NCI-H2107 treated with DMSO at 0.1 percent for 48 hours (cell line): ENCODE results near the gene LTBP1.

Experiments
- DNase-seq: peaks from one replicate; lab custom pipeline; 2025; ENCODE audit not compliant: unreplicated experiment; lab: John Stamatoyannopoulos, UW

Gene LTBP1

DNA sequence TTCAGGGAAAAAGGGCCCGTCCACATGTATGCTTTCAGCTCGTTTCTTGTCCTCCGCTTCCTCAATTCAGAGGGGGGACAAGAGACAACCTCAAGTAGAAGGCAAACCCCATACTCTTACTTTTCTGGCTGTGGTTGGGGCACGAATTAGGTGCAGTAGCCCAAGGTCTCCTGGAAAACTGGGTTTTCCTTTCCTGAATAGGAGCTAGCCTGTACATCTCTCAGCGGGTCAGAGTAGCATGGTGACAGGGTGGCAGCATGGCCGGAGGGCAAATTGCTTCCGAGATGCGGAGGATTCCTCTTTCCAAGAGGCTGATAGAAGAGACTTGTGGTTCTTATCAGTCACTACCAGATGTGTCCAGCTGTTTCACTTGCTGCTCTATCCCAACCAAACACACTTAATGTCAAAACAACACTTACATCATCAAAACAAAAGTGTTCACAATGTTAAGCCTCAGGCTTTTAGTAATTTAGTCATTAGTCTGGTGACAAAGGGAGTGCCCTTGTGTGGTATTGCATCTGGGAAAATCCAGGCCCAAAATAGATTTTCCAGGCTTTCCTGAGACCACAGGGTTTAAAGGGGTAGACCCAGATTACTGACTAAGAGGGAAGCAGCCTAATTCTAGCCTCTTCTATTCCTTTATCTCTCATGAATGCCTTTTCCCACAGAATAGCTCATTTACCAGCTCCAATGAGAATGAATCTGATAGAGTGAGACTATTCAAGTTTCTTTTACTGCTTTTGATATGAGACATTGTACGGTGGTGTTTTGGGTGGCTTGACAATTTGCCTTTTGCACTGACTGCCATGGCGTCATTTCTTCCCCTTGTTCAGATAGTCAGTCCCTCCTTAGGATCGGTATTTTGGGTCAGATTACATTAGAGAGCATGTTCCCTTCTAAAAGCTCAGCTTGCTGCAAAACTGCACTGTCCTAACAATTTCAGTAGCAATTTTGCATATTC, 162.0 kb downstream of the LTBP1 start:
- DNase-seq: no peak

DNA sequence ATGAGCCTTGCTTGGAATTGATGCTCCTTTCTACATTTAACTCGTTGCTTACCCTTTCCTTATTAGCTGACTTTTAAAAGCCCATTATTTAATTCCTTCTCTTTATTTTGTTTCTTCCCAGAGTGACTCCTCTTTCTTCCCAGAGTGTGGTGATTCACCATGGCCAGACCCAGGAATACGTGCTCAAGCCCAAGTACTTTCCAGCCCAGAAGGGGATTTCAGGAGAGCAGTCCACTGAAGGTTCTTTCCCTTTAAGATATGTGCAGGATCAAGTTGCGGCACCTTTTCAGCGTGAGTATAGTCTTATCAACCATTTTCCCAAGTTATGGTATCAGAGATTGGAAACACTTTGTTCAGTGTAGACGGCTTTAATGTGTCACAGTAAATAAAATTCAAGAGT, 163.7 kb downstream of the LTBP1 start:
- DNase-seq: no peak

DNA sequence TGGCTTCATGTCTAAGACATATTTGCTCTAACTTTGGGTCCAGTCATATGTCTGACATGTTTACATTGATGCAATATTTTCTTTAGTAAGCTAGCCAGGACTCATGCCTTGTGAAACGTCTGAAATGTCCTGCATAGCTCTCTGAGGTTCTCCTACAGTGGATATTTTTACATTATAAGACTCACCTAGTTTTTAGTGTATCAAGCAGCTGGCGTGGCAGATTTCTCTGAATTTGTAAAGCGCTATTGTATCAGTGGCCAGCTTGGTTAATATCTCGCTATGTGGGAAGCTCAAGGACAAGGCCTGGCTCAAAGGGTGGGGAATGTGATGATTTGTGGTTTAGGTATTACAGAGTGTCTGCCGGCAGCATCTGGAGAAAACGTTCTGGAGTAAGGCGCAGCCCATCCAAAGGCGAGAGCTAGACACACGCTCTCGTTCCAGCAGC, 164.3 kb downstream of the LTBP1 start:
- DNase-seq: no peak

DNA sequence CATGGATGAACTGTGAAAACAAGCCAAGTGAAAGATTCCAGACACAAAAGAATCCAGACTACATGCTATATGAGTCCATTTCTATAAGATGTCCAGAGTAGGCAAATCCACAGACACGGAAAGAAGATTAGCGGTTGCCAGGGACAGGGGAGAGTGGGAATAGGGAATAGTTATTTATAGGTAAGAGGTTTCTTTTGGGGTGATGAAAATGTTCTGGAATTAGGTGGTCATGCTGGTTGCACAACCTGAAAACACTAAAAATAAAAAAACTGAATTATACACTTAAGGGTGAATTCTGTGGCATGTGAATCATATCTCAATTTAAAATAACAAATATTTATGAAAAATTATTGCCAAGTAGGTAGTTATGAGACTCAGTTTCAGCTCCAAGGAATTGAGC, 168.4 kb downstream of the LTBP1 start:
- no peak for DNase-seq

DNA sequence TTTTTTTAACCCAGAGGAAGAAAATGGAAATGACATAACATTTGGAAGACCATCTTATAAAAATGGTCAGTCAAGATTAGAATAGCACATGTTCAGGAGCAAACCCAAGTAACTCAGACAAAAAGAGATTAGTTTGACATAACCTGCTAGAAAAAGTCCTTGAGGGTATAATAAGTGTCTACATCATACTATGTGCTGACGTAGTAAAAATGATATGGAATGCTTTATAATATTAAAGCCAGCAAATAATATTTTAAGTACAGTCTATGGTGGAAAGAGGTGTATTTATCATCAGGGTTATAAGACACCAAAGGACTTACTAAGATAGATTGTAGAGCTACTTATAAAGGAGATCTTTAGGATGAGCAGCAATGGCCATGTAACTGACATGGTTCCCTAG, 169.0 kb downstream of the LTBP1 start:
- no peak for DNase-seq

DNA sequence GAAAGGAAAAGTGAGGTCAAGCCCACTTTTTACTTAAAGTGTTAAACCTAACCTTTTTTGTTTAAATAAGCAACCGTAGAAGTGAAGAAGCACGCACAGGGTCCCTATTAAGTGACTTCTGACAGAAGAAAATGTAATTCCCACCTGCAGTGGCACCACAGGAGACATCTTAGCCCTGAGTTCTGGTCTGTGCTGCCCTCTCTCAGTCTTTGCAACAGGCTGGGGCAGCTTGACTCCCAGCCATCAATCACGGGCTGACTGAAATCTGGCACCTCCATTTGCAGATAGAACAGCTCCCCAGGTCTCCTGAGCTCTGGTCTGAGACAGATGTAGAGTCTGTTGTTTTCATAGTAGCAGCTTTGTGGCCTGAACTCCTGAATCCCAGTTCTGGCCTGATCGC, 170.0 kb downstream of the LTBP1 start:
- no peak for DNase-seq

DNA sequence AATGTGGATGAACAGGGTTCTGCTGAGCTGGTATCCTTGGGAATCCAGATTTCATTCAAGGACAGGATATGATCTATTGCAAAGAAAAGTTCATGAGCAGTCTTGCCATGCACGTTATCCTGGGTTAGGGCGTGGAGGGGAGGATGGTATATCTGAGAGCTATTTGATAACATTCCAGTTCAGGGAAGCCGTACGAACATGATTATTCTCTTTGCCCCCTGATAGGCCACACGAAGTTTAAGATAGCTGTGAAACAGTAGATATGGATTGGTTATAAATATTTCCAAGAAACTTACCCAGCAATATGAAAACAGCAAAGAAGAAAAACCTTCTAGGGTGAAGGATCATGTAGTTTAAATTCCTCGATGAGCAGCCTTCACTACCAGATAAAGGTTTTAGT, 171.9 kb downstream of the LTBP1 start:
- no peak for DNase-seq

DNA sequence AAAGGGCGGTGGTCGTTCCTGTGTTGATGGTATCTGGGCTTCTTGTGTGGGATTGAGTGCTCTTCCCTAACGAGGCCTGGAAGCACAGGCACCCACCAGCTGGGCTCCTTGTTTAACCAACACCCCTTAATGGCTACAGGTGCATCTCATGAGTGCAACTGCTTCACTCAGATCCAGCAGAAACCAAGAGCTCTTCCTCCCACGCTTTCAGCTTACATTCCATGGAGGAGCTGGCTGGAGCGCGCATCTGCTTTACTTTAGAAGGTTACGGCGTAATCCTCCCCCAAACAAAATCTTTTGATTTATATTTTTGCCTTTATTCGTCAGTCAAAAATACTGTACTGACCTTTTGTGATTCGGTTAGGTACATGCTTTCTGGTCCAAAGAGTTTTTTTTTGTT, 174.7 kb downstream of the LTBP1 start:
- DNase-seq: no peak

DNA sequence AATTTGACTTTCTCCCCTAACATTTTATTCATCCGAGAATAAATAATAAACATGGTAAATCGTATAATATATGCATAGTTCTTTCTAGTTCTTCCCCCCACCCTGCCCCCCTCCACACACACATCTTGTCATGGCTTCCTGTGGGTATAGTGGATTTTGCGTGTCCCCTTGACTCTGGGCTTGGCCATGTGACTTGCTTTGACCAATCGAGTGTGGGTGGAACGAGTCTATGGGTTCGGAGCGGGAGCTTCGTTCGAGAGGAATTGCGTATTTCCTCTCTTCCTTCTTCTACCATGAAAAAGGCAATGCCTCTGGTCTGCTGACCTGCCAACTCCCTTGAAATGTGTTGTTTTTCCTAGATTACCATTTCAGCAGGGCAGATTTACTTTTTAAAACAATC, 175.2 kb downstream of the LTBP1 start:
- DNase-seq: no peak

DNA sequence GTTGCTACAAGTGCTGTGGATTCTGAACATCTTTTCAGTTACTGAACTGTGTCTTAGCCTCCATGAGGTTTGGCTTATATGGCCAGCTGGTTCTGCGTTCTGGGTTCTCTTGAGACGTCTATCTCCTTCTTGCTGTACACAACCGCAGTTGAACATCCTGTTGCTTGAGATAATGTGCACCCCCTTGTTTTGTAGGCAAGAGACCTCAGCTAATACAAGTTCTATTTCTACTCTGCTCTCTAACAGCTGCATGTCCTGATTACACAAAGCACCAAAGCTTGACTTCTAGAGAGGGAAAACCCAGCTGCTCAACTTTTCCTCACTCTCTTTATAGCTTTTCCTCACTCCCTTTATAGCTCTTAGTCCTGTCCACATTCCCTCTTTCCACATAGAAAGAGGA, 176.0 kb downstream of the LTBP1 start:
- no peak for DNase-seq

DNA sequence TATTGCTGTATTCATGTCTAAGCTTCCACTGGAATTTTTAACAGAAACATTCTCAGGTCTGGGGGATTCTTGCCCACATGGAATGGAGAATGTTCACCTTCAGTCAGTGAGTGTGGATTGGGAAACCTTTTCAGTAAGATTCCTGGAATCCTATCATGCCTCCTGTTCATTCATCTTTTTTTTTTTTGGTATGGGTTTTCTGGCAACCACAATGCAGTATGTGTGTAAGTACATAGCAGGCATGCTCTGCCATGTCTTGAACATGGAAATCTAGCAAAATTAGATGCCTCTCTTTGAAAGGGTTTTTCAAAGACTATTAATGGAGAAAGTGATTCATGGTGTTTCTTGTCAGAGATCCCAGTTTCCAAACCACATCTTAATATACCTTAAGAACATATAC, 176.5 kb downstream of the LTBP1 start:
- DNase-seq: no peak

DNA sequence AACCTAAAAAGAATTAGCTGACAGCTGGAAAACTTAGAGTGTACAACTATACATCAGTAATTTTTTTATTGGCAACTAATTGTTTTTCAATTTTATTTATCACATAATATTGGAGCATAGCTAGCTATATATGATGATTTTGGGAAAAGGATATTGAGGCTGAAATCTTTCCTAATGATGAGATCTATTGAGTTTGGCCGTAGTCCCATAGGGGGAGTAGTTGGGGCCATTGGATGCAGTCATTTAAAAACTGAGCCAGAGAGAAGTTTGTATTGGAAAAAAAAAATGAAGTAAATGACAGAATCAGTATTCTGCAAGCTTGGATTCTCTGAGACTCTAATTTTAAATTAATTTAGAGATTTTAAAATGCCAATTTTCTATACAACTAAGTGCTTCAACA, 179.8 kb downstream of the LTBP1 start:
- DNase-seq: no peak

DNA sequence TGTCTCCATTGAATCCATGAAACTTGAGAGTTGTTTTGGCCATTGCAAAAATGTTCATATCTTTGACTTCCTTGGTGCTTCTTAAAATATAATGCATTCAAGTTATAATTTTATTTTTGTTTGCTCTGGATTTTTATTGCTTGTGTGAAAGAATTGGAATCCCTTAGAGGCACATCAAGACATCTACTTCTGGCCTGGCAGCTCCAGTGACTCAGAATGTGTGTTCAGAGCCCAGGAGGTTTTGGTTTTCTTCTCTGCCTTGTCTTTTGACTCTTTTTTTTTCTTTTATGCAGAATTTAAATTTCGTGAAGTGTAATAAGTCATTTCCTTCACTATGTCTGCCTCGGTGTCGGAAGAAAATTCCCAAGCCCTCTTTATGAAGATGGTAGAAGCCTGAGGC, 180.2 kb downstream of the LTBP1 start:
- DNase-seq: no peak

DNA sequence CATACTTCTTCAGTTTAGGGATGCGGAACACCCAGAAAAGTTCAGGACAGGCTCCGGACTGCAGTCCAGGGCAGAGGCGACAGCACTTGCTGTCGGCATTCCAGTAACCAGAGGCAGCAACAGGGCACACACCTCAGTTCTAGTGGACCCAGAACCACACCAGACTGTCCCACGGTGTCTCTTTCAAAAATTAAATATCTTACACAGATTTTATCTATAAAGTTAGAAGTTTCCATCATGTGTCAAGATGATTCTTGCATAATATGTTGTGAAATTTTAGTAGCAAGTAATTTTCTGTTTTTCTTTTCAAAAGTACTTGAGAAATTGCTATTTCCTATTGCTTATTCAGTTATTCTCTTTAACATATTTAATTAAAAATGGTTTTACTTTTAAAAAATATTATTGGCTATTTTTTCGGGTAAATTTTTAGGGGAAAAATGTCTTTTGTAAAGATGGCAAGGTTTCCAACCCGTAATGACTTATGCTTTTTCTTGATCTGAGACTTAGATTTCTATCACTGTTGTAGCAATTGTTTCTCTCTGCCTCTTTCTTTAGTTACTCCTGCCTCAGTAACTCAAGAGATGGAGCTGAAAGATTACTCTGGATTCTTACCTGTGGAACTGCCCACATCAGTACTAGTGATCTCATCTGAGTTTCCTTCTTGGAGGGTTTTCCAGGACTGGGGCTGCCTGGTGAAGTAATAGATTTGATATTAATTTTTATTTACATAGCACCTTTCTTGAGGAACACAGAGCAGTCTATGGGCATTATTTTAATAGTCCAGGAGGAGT, 182.7 kb downstream of the LTBP1 start:
- no peak for DNase-seq

DNA sequence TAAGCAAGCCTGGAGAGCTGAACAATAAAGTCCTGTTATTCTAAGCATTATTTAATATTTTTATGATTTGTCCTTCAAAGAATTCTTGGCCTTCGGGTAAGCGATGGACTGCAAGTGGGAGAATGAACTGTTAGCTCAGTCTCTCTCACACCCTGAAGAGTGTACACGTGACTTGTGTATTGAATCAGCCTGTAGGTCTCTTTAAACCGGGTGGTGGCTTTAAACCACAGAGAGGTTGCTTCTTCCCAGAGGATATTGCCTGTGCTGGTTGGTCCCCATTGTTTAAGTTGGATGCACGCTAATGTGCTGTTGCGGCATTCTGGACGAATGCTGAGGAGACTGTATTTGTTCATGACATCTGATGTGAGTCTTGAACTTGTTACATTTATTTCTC, 183.3 kb downstream of the LTBP1 start:
- DNase-seq: no peak

DNA sequence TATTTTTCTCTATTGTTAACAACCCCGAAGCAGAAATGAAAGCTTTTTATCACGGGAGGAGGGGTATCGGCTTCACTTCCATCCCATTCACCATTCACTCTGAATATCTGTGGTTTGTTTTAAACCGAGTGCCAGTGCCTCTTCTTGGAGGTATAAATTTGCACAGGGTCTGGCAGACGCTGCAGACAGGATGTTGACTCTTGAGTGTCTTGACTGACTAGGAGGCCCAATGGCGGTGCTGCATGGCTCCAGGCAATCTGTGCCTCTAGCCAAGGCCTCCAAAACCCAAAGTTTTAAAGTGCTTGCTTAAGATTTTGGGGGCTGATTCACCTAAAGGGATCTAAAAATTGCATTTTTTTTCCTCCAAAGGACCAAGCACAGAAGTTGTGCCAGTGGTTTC, 183.8 kb downstream of the LTBP1 start:
- no peak for DNase-seq

DNA sequence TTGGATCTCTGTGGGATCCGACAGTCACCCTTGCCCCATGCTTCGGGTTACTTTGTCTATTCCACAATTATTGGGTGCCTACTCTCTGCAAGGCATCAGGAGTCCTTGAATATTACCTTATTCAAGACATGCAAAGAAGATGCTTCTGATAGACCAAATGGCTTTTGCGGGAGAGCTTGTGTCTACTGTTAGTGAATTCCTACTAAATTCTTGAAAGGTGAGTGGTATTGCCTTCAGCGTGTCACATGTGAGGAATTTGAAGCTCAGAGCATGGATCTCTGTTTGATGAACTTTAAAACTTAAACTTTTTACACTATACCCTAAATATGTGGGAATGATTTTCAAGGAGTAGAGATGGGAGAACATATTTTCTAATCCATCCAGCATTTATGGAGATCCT, 184.4 kb downstream of the LTBP1 start:
- no peak for DNase-seq

DNA sequence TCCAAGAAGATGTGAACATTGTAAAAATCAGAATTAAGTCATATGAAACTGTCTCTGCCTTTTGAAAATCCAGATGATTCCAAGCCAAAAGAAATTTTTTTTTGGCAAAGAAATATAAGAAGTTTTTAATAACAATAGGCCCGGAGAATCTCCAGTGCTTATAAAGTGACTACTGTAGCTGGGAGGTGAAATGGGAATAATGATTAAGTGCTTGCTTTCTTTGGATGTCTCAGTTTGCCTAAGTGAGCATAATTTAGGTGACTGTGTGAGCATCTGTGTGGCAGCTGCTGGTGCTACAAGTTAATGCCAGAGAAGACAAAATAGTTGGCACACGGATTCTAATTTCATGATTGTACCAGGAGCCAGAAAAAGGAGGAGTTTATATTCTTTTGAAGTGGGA, 185.0 kb downstream of the LTBP1 start:
- DNase-seq: no peak

DNA sequence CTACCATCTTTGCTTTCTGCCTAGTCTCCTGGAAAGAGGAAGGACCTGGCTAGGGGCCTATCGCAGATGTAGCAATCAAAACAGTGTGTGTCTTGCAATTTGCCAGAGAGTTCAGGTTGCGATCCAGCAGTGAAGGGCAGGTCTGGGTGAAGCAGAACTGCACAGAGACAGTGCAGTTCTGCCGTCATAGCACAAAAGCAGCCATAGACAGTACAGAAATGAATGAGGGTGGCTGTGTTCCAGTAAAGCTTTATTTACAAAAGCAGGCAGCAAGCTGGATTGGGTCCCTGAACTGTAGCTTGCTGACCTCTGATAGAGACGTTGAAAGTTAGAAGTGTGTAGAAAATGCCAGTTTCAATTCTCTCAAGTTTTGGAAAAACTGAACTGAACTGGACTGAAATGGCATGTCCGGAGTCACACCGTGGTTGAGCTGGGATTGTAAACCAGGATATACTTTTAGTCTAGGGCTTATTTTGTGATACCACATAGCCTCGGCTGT, 186.8 kb downstream of the LTBP1 start:
- DNase-seq: no peak

DNA sequence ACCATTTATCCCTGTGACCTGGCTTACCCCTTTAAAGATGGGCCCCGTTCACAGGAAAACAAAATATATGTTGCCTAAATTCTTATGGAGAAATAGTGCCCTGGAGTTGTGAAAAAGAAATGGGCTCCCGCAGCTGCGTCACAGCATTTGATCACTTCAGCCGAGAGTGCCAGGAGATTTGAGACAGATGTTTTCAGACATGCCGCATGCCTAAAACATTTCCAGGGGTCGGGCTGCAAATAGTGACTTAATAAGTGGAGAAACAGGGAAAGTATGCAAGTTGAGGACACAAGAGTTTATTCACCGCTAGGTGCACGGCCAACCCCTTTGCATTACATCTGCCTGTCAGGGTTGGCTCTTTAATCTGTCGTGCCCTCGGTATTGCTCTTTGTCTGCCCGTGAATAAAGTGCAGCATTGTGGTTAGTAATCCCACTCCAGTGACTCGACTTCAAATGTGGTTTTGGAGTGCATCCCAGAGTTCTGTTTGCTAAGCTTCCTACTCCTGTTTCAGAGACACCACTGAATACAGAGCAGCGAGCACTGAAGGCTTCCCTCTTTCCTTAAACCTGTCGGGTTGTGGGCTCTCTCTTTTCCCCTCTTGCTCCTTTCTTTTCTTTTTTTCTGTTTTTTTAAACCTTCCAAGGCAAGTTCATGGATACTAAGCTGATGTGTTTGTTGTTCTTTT, 187.5 kb downstream of the LTBP1 start:
- DNase-seq: peak; percentile 97

DNA sequence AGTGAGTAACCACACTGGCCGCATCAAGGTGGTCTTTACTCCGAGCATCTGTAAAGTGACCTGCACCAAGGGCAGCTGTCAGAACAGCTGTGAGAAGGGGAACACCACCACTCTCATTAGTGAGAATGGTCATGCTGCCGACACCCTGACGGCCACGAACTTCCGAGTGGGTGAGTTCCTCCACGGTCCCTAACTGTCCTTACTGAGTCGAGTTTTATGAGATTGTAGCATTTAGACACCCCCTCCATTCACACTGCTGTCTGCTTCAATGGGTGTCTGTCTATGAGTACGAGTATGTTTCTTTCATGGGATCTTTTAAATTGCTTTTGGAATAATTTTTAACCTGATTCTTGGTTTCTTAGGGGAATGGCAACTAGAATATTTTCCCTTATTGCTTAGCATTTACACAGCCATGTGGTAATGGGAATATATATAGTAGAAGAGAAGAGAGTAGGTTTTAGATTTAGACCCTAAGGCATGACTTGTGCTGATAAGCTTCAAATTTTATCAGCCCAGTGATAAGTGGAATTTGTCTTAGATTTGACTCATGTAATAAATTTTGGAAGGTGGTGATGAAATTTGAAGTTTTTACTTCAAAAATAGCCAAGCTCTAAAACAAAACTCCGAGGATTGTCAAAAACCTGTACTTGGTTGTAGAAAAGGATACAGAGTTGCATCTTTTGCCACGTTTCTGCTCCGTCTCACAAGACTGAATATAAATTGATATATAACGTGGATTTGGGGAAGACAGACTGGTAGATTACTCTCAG, 188.2 kb downstream of the LTBP1 start:
- DNase-seq: no peak
